KMS-11 (cell line): ENCODE results near the gene TMEM129.

Source experiments
- H2AFZ ChIP-seq: fragments of 200-600 bp; sonication (generic); 2 replicates; pipeline ENCODE4 v1.6.1; 2016; ENCODE audit warnings: antibody characterized with exemption, mixed run types, low read depth
- H3K27ac ChIP-seq: fragments of 200-600 bp; sonication (generic); 2 replicates; pipeline ENCODE4 v1.6.1; 2016; ENCODE audit warnings: mild to moderate bottlenecking, mixed run types
- H3K27me3 ChIP-seq: fragments of 200-600 bp; sonication (generic); 2 replicates; pipeline ENCODE4 v1.6.1; 2017; ENCODE audit warnings: mild to moderate bottlenecking, low read depth, mixed run types, moderate library complexity; ENCODE audit not compliant: insufficient read depth
- H3K36me3 ChIP-seq: fragments of 200-600 bp; sonication (generic); 2 replicates; pipeline ENCODE4 v1.6.1; 2017; ENCODE audit warnings: mild to moderate bottlenecking, mixed run types; ENCODE audit not compliant: insufficient read depth
- H3K4me1 ChIP-seq: fragments of 200-600 bp; sonication (generic); 2 replicates; pipeline ENCODE4 v1.6.1; 2016; ENCODE audit warnings: mild to moderate bottlenecking, low read depth, mixed run types; ENCODE audit not compliant: poor library complexity, severe bottlenecking
- H3K4me2 ChIP-seq: fragments of 200-600 bp; sonication (generic); 2 replicates; pipeline ENCODE4 v1.7.0; 2016; ENCODE audit warnings: mild to moderate bottlenecking, mixed run types
- H3K4me3 ChIP-seq: fragments of 200-600 bp; sonication (generic); IDR thresholded peaks from 2 replicates; pipeline ENCODE4 v1.6.1; 2017; ENCODE audit warnings: low read depth, low read length, mixed read lengths; ENCODE audit not compliant: insufficient read depth
- H3K79me2 ChIP-seq: fragments of 200-600 bp; sonication (generic); 2 replicates; pipeline ENCODE4 v1.6.1; 2016; ENCODE audit warnings: low read depth, mixed run types; ENCODE audit not compliant: insufficient read depth
- H3K9ac ChIP-seq: fragments of 200-600 bp; sonication (generic); 2 replicates; pipeline ENCODE4 v1.6.1; 2016; ENCODE audit warnings: mild to moderate bottlenecking, mixed run types
- H4K20me1 ChIP-seq: fragments of 200-600 bp; sonication (generic); 2 replicates; pipeline ENCODE4 v1.6.1; 2016; ENCODE audit warnings: mild to moderate bottlenecking, mixed run types; ENCODE audit not compliant: insufficient read depth
- CTCF ChIP-seq: fragments of 200-600 bp; sonication (generic); conservative IDR thresholded peaks from 2 replicates; pipeline ENCODE4 v1.6.1; 2017; ENCODE audit warnings: low read depth, mild to moderate bottlenecking, antibody characterized with exemption, low read length, moderate library complexity, mixed read lengths

The TMEM129 gene

GRCh38 chr4:1750381-1751154 lies 29.4 kb upstream of the TMEM129 start:
- Histone ChIP-seq H3K4me1 (no peaks in the 10 kb centered on the region), H3K36me3 (no peaks in the 10 kb centered on the region), H4K20me1 (no peaks in the 10 kb centered on the region), H3K4me3 (no peak overlapping the region), H3K27me3 (no peaks in the 10 kb centered on the region), H3K4me2 (no peak overlapping the region), H3K79me2 (no peaks in the 10 kb centered on the region), H3K27ac (no peak overlapping the region), H2AFZ (no peak overlapping the region), H3K9ac (no peak overlapping the region)
- no peak for TF ChIP-seq CTCF

GRCh38 chr4:1749826-1750225 lies 28.7 kb upstream of the TMEM129 start:
- H3K36me3 ChIP-seq: no peaks in the 10 kb centered on the region
- no peaks in the 10 kb centered on the region for H3K27me3 ChIP-seq
- no peak overlapping the region for H3K27ac ChIP-seq
- H3K79me2 ChIP-seq: no peaks in the 10 kb centered on the region
- H4K20me1 ChIP-seq: no peaks in the 10 kb centered on the region
- no peak overlapping the region for H3K4me2 ChIP-seq
- H3K4me3 ChIP-seq: no peak overlapping the region
- H3K9ac ChIP-seq: no peak overlapping the region
- no peaks in the 10 kb centered on the region for H3K4me1 ChIP-seq
- no peak overlapping the region for H2AFZ ChIP-seq
- TF ChIP-seq CTCF: no peak

- no peak overlapping the region for H3K4me2 ChIP-seq
- no peaks in the 10 kb centered on the region for H3K4me1 ChIP-seq
- H3K27me3 ChIP-seq: no peaks in the 10 kb centered on the region
- no peaks in the 10 kb centered on the region for H3K79me2 ChIP-seq
- H3K9ac ChIP-seq: no peak overlapping the region
- H3K27ac ChIP-seq: no peak overlapping the region
- no peak for TF ChIP-seq CTCF
- no peak overlapping the region for H3K4me3 ChIP-seq
- no peaks in the 10 kb centered on the region for H3K36me3 ChIP-seq
- H4K20me1 ChIP-seq: no peaks in the 10 kb centered on the region
- H2AFZ ChIP-seq: no peak overlapping the region
These were observed 28.2 kb upstream of the TMEM129 start for GRCh38 chr4:1749370-1749769.

- Histone ChIP-seq H2AFZ (0 out of 2 replicates have a peak overlapping the region, but pooled peaks have one; percentile 18), H3K4me1 (no peaks in the 10 kb centered on the region), H3K4me3 (no peak overlapping the region), H3K79me2 (no peaks in the 10 kb centered on the region), H3K27me3 (no peaks in the 10 kb centered on the region), H3K27ac (no peak overlapping the region), H3K4me2 (peak overlapping the region; percentile 33), H3K36me3 (no peaks in the 10 kb centered on the region), H4K20me1 (no peaks in the 10 kb centered on the region), H3K9ac (no peak overlapping the region)
- TF ChIP-seq CTCF: peak; percentile 63
These were observed 27.4 kb upstream of the TMEM129 start for GRCh38 chr4:1748465-1748995.
